Posterior vena cava (tissue), 2 donors: ENCODE measurements around the gene CNTNAP1. TPM values are rescaled to one million over a fixed set of nuclear protein-coding genes. Genes with fewer than 3 reads are reported as not detected.

Experiments
- DNase-seq: peaks from one replicate; pipeline ENCODE4 v3.0.0-alpha.2; 2020; ENCODE audit warnings: low spot score
- intact Hi-C, 2 donors: fragments of 100-400 bp; cut with DNase I; formaldehyde crosslinking; loops; one replicate each; pipeline versions ENCODE4 v1.14.1 to v1.14.2; 2022 to 2023
- total RNA-seq, 2 donors: library from RNA; stranded (reverse); fragmentation: NEBNext Ultra II Directional; extraction: Animal tissue kit (Norgen Biotek cat#: 25700); gene quantifications; one replicate each; pipeline ENCODE4 v1.2.1, GENCODE V29; 2021
- donor health status: DM: yes; HTN: yes; CAD: no.
- donor health status: DM: yes; HTN: yes; CAD: no.

The CNTNAP1 gene
- total RNA-seq, 2 donors from 2014 or later, result 11.0 to 24.8 TPM

DNA sequence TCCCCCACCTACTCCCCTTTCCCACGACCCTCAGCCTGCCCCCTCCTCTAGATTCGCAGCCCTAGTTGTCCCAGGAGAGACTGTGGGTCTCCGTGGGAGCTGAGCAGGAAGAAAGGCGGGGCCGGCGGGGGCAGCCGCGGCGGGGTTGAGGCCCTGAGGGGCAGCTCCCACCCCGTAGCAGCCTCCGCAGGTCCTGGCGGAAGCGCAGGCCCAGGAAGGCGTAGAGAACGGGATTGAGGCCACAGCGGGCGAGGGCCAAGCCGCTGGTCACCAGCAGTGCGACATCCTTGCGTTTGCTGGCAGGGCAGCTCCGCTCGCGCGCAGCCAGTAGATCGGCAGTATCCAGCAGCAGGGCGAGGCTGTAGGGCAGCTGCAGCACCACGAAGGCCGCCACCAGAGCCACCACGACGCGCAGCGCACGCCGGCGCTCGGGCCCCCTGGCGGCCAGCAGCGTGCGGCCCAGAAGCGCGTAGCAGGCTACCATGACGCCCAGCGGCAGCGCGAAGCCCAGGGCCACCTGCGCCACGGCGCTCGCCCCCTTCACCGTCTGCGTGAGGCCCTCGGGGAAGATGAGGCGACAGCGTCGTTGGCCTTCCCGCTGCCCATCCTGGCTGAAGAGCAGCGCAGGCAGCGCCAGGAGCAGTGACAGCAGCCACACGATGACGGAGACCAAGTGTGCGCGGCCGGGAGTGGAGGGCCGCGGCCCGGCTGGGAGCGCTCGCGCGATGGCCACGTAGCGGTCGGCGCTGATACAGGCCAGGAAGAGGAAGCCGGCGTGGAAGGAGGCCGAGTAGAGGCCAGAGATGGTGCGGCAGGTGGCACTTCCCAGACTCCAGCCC, 2.6 kb upstream of the CNTNAP1 start:
- intact Hi-C loops, result loop anchor here (5.0 to 10.0 kb wide), 4 partner anchors 65 to 215 kb away; partner anchors contain the start of gene PSMC3IP (in 2 of the 2)
- DNase-seq, result peak; percentile 93

DNA sequence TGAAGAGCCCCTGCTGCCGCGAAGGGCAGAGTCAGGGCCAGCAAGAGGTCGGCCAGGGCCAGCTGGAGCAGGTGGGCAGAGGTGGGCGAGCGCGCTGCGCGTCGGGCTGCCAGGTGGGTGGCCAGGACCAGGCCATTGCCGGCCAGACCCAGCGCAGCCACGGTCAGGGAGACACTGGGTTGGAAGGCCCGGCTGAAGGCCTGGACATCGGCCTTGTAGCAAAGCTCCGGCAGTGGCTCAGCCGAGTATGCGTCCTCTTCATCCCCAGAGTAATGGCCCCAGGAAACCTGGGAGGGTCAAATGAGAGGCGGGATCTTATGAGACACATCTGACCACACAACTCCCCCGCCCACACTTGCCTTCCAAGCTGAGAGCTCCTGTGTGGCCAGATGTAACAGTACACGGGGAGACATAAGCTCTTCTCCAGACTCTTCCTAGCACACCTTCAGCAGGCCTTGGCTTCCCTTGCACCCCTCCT, 2.0 kb upstream of the CNTNAP1 start:
- intact Hi-C loops, result loop anchor here (5.0 to 10.0 kb wide), 3 partner anchors 103 to 216 kb away; partner anchors contain the start of gene PSMC3IP (in 2 of the 2)
- DNase-seq, result no peak

DNA sequence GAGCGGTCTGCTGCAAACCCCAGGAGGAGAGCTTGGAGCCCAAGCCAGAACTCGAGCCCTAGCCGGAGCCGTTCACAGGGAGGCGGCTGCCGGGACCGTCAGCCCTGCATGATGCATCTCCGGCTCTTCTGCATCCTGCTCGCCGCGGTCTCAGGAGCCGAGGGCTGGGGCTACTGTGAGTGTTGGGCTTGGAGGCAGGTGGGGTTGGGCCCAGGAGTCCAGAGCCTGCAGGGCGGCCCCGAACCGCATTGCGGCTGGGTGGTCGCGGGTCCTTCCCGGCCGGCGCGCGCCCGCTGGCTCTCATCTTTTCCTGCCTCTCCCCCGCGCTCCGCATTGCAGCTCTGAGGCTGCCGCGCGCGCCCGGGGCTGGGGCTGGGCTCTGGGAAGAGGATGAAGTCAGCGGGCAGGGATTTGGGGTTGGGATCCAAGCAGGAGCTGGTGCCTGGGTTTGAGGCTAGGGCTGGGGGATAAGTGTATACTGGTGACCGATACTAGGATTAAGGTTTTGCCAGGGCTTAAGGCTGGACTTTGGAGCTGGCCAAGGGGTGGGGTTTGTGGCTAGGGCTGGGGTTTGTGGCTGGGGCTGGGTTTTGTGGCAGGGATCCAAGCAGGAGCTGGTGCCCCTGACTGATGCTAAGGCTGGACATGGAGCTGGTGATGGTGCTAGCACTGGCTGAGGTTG, 532 bp downstream of the CNTNAP1 start:
- DNase-seq, result peak; percentile 89
- intact Hi-C loops, result loop anchor here (5.0 to 10.0 kb wide), 3 partner anchors 106 to 218 kb away; partner anchors contain the start of gene PSMC3IP (in 2 of the 2)

DNA sequence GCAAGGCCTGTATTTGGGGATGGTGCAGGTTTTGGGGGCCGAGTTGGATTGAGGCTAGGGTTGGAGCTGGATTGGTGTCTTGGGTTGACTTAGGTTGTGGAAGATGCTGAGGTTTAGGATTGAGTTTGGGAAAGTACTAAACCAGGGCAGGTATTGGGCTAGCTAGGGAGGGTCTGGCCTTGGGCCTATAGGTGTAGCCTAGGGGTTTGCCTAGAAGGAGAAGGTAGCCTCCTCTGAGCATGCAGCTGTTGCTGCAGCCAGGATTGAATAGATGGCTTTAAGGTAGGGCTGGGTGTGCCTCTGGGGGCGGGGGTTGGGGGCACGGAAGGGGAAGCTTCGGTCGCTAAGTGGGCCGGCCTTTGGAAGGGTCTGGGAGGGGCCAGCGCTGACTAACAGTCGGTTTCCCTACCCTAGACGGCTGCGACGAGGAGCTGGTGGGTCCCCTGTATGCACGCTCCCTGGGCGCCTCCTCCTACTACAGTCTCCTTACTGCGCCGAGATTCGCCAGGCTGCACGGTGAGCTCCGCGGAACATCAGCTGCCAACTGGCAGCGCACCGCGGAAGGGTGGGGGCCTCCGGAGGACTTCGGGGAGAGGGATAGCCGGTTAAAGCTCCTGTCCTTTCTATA, 1.2 kb downstream of the CNTNAP1 start:
- DNase-seq, result peak; percentile 86
- intact Hi-C loops, result loop anchor here (5.0 to 10.0 kb wide), 3 partner anchors 106 to 219 kb away; partner anchors contain the start of gene PSMC3IP (in 2 of the 2)

DNA sequence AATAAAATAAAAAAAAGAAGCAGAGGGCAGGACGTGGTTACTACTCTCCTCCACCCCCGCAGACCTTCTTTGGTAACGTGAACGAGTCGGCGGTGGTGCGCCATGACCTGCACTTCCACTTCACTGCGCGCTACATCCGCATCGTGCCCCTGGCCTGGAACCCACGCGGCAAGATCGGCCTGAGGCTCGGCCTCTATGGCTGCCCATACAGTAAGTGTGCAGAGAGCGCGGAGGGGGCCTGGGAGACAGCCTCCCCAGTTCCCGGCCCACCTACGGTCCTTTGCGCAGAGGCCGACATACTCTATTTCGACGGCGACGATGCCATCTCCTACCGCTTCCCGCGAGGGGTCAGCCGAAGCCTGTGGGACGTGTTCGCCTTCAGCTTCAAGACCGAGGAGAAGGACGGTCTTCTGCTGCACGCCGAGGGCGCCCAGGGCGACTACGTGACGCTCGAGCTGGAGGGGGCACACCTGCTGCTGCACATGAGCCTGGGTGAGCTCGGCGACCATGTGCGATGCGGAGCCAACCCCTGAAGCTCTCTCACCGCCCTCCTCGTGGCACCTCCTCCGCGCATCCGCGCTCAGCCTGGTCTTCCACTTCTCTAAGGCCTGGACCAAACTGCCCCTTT, 2.7 kb downstream of the CNTNAP1 start:
- intact Hi-C loops, result loop anchor here (5.0 to 10.0 kb wide), 3 partner anchors 108 to 220 kb away; partner anchors contain the start of gene PSMC3IP (in 2 of the 2)
- DNase-seq, result no peak

DNA sequence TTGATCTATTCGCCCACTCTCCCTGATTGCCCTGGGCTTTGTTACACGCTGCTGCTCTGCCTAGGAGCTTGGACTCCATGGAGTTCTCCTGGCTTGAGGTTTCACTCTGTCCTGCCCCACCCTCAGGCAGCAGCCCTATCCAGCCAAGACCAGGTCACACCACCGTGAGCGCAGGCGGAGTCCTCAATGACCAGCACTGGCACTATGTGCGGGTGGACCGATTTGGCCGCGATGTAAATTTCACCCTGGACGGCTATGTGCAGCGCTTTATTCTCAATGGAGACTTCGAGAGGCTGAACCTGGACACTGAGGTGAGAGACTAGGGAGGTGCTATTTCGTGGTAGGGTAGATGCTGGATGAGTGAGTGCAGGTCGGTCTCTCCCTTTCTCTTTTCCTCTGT, 3.5 kb downstream of the CNTNAP1 start:
- no peak for DNase-seq
- intact Hi-C loops, result loop anchor here in 1 of 2 donors (10.0 kb wide), 2 partner anchors 111 to 221 kb away; partner anchors contain the start of gene PSMC3IP

DNA sequence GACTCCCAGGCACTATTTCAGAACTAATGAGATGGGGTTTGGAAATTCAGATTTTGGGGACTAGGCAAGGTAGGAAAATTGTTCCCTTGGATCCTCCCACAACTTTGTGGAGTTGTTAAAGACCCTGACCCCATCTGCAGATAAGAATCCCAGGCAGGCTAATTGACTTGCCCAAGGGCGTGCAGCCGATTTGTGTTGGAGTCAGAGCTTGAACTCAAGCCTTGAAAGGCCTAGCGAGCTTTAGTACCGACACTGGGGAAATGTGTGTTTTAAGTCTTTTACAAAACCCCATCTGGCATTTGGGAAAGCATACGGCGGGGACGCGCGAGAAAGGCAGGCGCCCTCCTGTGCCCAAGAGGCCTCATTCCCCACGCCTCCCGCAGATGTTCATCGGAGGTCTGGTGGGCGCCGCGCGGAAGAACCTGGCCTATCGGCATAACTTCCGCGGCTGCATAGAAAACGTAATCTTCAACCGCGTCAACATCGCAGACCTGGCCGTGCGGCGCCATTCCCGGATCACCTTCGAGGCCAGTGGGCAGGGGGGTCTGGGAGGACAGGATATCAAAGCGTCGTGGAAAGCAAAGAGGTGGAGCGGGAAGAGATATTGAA, 4.3 kb downstream of the CNTNAP1 start:
- no peak for DNase-seq
- intact Hi-C loops, result loop anchor here in 1 of 2 donors (10.0 kb wide), 2 partner anchors 112 to 222 kb away; partner anchors contain the start of gene PSMC3IP

DNA sequence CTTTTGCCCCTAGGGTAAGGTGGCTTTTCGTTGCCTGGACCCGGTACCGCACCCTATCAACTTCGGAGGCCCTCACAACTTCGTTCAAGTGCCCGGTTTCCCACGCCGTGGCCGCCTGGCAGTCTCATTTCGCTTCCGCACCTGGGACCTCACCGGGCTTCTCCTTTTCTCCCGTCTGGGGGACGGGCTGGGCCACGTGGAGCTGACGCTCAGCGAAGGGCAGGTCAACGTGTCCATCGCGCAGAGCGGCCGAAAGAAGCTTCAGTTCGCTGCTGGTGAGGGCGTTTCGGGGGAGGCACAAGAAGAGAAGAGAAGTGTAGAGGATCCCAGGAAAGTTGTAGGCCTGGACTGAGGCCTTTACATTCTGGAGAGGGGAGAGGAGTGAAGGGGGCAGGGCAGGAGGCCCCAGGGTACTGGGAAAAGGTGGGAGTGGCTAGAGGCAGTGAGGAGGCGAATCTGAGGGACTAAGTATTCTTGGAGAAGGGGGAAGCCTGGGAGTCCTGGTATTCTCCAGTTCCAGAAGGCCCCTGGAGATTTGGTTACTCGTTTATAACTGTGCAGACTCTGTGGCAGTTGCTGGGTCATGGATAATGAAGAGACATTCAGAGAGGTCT, 5.5 kb downstream of the CNTNAP1 start:
- no peak for DNase-seq
- intact Hi-C loops, result loop anchor here in 1 of 2 donors (10.0 kb wide), 2 partner anchors 113 to 223 kb away; partner anchors contain the start of gene PSMC3IP

DNA sequence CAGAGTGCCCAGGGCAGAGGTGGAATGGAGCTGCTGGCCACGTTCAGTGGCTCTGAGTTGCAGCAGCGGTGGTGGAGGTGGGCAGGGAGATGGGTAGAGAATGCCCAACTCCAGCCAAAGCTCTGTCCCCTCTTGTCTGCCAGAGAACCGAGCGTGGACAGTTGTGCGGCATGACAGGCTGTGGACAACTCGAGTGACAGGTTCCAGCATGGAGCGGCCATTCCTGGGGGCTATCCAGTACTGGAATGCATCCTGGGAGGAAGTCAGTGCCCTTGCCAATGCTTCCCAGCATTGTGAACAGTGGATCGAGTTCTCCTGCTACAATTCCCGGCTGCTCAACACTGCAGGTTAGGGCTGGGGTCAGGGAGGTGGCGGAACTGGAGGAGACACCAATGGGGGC, 8.3 kb downstream of the CNTNAP1 start:
- intact Hi-C loops, result no loop called here
- no peak for DNase-seq

DNA sequence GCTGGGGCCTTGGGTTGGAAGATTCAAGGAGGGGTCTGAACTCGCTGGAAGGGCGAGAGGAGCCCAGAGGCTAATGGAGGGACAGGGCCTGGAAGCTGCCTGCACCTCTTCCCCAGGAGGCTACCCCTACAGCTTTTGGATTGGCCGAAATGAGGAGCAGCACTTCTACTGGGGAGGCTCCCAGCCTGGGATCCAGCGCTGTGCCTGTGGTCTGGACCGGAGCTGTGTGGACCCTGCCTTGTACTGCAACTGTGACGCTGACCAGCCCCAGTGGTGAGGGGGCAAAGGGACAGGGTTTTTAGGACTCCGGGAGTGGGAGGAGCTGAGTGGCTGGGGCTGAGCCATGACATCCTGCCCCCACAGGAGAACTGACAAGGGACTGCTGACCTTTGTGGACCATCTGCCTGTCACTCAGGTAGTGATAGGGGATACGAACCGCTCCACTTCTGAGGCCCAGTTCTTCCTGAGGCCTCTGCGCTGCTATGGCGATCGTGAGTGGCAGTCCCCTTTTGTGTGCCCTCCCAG, 8.8 kb downstream of the CNTNAP1 start:
- no peak for DNase-seq
- intact Hi-C loops, result no loop called here

DNA sequence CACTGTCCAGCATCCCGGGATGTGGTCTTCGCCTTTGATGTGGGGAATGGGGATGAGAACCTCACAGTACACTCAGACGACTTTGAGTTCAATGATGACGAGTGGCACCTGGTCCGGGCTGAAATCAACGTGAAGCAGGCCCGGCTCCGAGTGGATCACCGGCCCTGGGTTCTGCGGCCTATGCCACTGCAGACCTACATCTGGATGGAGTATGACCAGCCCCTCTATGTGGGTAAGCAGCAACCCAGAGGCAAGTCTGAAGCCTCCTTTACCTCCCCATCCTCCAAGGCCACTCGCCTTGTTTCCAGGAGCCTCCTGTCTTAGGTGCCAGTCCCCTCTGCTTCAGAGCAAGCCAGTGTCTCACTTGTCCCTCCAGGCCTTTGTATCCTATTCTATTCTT, 10.2 kb downstream of the CNTNAP1 start:
- intact Hi-C loops, result no loop called here
- no peak for DNase-seq

DNA sequence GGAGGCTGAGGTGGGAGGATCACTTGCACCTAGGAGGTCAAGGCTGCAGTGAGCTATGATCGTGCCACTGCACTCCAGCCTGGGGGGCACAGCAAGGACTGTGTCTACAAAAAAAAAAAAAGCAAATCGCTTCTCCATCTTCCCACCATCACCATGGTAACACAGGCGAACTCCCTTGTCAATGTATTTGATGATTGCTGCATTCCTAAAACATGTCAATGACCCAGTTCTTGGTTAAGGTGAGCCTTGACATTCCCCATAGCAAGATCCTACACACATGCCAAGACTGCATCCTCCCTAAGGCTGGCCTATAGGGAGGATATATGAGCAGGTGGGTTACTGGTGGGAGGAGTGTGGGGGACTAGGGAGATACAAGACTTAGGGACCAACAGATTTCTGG, 12.2 kb downstream of the CNTNAP1 start:
- DNase-seq, result no peak
- intact Hi-C loops, result no loop called here

DNA sequence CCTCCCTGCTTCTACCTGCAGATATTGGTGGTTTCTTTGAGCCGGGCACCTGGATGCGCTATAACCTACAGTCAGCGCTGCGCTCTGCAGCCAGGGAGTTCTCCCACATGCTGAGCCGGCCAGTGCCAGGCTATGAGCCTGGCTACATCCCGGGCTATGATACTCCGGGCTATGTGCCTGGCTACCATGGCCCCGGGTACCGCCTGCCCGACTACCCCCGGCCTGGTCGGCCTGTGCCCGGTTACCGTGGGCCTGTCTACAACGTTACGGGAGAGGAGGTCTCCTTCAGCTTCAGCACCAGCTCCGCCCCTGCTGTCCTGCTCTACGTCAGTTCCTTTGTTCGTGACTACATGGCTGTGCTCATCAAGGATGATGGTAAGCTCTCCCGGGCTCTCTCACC, 13.2 kb downstream of the CNTNAP1 start:
- intact Hi-C loops, result no loop called here
- peak; percentile 49 for DNase-seq

DNA sequence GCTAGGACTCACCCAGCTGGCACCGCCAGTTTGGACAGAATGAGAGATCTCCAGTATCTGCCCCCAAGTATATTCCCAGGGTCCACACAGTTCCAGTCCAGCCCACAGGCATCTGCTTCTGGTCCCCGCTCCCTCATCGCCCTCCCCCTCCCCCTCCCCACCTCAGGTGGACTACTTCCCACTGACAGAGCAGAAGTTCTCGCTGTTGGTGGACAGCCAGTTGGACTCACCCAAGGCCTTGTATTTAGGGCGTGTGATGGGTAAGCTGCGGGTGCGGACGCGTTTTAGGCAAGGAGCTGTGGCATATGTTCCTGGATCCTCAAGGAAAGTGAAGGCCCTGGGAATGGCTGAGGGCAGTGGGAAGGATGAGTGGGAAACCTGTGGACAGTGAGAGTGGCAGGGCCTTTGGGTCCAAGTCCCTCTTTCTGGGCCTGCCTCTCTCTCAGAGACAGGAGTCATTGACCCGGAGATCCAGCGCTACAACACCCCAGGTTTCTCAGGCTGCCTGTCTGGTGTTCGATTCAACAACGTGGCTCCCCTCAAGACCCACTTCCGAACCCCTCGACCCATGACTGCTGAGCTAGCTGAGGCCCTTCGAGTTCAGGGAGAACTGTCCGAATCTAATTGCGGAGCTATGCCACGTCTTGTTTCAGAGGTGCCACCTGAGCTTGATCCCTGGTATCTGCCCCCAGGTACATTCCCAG, 14.9 kb downstream of the CNTNAP1 start:
- peak; percentile 65 for DNase-seq
- intact Hi-C loops, result no loop called here

DNA sequence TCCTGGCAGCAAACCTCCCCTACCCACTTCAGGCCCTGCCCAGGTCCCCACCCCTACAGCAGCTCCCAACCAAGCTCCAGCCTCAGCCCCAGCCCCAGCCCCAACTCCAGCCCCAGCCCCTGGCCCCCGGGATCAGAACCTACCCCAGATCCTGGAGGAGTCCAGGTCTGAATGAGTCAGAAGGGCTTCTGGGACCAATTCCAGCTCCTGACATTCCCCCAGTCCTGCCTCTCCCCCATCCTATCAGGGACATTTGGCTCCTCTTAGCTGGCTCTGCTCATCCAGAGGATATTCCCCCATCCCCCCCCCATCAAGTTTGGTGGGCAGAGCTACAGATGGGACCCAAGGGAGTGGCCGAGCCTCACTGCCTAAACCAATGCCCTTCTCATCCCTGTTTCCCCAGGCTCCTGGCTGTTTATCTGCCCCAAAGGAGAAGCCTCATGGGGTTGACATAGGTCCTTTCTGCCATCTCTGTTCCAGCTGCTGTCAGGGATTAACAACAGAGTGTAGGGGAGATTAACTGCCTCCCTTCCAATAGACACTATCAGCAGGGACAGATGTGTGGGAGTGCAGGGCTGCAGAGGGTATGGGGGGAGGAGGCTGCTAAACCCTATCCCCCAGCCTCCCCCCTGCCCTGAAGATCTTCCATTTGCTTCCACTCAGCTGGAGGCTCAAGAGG, 16.5 kb downstream of the CNTNAP1 start:
- peak; percentile 81 for DNase-seq
- intact Hi-C loops, result no loop called here

DNA sequence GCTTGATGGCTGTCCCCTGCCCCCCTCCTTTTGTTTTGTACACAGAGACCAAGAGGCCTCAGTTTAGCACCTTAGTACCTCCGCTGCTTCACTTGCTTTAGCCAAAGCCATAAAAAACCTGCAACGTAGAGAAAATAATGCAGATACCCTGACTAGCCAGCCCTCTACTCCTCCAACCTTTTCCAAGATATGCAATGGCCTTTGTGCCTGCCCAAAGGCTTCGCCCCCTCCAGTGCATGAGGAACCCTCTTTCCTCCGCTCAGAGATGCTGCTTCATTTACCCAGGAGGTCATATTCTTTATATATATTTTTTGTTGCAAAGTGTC, 17.0 kb downstream of the CNTNAP1 start:
- intact Hi-C loops, result no loop called here

More for the DNA sequence above, 17.0 kb downstream of the CNTNAP1 start:
- DNase-seq, result no peak
